ENCODE results near the gene KIF26A. TPM values are rescaled to one million over a fixed set of nuclear protein-coding genes. Genes with fewer than 3 reads are reported as not detected.

Gene KIF26A
- total RNA-seq, 1 experiment from 2014 or later, result 1.4 TPM

DNA sequence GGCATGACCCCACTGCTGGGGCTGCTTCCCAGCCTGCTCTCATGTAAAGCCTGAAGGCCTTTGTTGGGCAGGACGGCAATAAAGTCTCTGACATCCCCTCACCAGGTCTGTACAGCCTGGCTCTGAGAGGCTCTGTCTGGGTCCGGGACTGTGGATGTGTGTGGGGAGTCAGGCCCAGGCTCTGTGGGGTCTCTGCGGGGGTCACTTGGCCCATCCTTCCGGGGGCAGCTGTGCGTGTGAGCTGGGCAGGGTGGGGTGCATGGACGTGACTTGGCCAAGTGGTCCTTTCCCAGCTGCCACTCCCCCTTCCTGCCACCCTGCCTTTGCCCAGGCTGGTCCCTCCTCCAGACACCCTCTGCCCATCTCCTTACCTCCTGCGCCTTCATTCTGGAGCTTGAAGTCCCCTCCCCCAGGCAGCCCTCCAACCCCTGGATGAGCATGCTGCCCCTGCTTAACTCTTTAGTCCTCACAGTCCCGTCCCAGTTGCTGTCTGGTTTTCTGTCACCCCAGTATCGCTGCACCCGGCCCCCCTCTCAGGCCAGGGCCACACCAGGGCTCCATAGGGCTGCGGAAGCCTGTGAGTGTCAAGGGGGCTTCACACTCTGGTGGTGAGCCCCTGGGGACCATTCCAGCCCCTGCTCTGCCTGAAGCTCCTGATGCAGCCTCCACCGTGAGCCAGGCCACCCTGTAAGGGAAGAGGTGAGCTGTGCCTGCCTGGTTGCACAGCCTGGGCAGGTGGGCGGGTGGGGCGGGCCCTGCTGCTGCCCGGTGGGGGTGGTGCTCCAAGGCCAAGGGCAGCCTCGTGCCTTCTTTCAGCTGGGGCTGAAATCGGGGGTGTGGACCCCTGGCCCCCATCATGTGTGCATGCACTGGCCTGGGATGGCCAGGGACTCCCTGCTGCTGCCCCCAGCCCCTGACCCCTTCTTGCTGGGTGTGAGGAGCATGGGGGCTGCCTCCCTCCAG is 25.5 kb upstream of the KIF26A start:
- DNase-seq (ENCODE audit: low read depth), result no peak

DNA sequence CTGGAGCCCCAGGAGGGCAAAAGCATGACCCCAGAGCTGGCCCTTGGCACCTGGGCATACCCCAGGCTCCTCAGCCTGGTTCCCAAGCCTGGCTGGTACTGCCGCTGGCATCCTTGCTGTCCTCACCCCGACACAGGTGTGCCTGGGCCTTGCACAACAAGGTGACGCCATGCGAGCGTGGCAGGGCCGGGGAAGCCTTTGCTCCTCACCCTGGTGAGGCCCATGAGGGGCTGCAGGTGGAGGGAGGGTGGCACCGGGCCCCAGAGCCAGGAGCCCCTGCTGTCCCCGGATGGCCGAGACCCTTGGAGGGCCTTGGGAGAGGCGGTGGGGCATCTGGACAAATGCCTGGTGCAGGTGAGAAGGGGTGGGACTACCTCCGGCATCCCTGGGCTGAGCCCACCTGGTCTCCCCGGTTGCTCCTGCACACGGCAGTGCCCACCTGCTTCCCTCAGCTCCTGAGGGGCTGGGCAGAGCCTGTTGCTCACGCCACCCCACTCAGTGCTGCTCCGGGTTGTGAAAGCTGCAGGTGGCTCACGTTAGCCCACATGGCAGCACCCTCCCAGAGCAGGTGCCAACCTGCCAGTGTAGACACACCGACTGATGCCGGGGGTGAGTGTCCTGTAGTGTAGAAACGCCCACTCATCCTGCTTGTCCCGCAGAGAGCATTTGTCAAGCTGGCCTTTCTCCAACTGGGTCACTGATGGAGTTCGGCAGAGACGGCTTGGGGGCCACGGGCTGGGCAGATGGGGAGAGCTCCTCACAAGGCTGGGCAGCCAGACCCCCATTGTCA is 24.6 kb upstream of the KIF26A start:
- DNase-seq (ENCODE audit: low read depth), result no peak

DNA sequence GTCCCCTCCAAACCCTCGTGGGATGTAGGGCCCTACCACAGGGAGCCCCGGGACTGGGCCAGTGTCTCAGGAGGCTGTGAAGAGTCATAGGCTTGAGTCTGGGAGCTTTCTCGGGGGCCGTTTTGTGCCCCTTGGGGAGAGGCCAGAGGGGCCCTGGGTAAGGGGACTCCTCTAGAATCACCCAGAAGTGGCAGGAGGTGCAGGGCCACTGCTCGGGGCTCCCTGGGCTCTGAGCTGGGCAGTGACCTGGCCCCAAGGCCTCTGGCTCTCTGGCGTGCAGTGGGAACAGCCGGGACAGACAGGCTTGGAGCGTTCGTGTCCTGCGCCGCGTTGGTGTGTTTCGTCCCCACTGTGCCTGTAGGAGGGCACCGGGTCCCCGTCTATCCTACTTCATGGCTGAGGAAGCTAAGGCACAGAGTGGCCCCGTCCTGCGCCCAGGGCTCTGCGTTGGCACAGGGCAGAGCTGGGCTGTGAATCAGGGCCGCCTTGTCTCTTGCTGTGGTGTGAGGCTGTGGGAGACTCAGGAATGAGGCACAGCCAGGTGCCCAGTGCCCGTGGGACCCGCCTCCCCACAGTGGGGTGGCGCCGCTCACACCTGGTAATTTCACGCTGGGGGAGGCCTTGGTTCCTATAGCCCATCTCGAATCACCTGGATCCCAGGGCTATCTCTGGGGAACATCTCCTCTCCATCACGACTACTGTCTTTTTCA is 23.8 kb upstream of the KIF26A start:
- no peak for DNase-seq (ENCODE audit: low read depth)

DNA sequence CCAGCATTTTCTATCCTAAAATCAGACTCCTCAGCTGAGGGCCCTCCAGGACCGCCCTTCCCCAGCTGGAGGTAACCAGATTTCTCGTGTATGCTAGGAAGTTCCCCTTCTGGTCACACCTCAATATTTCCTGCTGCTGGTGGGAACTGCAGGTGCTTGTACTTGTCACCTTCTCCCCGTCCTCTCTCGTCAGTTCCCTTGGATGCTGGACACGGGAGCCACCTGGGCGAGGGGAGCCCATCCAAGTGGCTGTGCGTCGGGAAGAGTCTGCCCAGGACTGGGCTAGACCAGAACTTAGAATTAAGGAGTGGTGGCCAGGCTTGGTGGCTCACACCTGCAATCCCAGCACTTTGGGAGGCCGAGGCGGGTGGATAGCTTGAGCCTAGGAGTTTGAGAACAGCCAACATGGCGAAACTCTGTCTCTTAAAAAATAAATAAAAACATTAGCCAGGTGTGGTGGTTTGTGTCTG is 23.2 kb upstream of the KIF26A start:
- no peak for DNase-seq (ENCODE audit: low read depth)

DNA sequence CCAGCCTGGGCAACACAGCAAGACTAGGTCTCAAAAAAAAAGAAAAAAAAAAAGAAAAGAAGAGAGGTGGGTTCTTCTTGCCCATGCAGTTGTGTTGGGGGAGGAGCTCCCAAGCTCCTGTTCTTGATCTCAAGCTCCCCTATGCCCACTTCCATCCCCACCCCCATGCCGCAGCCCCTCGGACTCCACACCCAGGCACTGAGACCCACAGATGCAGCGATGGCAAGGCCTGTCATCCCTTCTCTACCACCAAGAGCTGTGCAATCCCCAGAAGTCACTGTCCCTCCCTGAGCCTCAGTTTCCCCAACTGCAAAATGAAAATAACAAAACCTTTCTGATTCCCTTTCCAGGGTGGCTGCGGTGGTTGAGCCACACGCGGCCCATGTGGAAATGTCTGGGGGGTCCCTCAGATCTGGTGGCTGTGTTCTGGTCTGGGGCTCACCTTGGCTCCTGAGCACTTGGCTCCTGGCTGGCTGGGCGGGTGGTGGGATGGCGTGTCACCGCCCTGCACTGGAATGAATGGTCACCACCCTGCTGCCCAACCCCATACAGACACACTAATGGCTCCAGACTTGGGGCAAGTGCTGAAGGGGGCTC is 22.6 kb upstream of the KIF26A start:
- no peak for DNase-seq (ENCODE audit: low read depth)

DNA sequence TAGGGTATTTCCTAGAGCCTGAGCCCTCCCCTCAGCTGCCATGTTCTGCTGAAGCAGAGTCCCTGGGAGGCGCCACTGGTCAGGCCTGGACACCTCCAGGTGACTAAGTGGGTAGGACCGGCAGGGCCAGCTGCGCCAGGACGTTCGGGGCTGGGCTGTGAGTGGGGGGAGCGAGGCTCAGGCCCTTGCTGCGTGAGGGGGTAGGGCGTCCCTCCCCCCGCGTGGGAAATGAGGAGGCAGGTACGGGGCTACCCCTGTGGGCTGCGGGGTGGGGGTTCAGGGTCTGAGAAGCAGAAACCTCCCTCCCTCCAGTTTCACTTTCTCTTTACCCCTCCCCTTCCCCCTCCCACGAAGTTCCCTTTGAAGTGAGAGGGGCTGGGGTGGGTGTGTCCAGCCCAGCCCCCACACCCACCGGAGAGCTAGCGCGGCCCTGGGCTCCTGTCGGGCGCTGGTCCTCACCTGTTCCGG is 22.1 kb upstream of the KIF26A start:
- no peak for DNase-seq (ENCODE audit: low read depth)

DNA sequence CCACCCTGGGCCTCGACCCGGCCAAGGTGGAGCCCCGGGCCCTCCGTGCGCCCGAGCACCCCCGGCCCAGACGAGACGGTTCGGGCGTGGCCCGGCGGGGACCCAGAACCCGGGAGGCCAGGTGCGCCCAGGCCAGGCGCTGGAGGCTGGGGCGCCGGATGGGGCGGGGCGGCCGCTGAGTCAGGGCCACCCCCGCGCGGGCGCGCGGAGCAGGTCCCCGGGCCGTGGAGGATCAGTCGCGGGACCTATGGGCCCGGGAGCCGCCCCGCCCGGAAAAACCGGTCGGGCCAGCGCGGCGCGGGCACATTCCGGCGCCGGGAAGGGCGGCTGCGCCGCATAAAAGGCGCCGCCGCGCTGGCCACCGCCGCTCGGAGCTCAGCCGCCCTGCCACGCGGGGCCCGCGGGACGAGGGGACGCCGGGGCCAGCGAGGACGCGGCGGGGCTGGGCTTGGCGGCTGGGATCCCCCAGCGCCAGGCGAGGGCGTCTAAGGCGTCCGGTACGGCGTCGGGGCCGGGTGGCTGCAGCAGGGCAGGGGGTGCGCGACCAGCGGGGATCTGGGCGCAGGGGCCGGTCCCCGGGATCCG is 21.5 kb upstream of the KIF26A start:
- DNase-seq (ENCODE audit: low read depth), result no peak

DNA sequence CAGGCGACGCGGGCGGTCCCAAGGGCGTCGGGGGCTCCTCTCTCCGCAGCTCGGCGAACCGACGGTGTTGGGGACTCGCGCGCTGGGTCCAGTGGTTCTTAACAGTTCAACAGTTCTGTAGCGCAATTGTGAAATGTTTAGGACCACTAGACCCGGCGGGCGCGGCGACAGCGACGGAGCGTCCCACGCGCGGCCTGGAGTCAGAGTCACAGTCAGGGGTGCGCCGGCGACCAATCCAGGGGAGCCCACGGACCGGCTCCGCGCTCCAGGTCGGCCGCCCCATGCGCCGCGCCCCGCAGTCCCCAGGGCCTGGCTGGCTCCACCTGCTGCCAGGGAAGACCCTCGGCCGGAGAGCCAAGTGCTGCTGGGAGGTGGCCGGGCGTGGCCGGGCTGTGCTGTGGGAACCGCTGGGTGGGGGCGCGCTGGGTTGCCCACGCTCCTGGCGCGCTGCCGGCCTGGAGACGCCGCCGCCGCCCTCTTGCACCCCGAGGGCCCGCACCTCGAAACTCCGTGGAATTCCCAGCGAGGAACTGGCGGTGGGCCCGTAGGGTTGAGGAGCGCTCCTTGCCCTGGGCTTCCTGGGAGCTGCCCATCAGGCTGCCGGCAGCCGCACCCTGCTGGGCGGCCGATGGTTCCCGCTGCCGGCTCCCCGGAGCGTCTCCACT is 20.9 kb upstream of the KIF26A start:
- no peak for DNase-seq (ENCODE audit: low read depth)

DNA sequence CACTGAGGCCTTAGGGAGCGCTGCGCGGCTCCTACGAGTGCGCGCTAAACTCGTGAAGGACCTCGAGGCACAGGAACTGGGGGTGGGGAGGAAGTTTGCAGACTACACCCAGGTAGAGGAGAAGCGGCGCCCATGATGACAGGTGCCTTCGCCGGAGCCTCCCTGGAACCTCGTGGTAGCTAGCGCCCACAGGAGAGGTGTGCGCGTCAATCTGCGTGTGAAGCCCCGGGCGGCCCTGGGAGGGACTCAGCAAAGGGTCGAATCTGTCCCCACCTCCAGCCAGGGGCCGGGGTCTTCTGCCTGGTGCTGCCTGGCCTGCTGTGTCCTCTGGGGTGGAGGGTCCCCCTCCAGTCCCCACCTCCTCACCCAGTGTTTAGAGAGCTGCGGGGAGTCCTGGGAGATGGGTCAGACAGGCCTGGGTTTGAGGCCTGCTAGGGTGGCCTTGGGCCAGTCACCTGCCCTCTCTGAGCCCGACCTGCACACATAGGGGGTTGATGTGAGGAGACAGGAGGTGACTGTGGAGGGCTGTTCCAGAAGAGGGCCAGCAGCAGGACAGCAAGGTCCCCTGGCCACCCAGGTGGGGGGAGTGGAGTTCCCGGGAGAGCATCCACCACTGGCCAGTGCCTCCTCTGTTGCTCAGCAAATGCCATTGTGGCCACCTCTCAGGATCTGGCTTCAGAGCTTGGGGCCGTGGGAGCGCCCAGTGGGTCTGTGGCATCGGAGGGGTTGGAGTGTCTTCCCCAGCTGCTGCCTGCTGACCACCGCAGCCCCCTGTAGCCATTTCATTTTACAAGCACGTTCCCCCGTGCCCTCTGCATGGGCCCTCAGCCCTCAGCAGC is 20.2 kb upstream of the KIF26A start:
- DNase-seq (ENCODE audit: low read depth), result no peak

DNA sequence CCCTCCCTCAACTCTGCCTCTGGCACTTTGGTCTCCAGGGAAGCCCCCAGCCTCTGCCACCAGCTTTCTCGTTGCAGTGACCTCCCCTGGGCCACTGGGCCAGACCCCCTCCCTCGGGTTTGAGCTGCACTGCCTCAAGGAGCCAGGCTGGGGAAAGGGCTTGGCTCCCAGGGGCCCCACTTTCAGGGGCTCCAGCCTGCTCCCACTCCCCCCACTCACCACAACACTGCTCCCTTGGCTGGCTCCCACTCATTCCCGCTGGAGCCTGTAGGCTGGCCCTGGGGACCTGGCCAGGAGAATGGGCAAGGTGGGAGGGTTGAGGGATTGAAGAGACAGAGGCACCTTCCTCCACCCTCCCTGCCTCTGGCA is 19.3 kb upstream of the KIF26A start:
- no peak for DNase-seq (ENCODE audit: low read depth)

DNA sequence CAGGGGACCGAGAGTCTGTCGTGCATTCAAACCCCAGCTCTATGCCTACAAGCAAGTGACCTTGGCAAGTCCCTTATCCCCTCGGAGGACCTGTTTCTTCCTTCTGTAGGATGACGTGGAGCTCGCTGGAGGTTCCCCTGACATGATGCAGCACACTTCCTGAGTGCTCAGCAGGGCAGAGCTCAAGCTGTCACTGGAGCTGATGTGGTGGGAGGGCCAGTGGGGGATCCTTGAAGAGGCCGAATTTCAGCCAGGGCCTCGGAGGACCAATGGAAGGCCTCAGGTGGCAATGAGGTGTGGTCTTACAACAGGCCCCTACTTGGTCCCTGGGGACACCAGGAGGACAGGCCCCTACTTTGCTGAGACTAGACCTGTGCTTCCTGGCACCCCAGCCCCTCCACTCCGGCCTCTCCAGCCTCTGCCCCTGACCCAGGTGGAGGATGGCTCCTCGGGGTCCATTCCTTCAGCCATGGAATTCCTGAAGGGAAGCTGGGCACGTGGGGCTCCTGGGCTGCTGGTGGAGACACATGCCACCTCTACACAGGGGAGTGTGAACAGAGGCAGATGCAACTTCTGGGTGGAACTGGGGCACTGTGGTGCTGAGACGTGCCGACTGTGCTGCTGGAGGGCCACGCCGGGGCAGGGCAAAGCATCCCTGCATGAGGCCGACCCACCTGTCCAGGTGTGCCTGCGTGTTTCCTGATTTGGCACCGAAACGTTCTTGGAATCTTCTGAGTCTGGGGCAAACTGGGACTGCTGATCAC is 18.7 kb upstream of the KIF26A start:
- DNase-seq (ENCODE audit: low read depth), result no peak

DNA sequence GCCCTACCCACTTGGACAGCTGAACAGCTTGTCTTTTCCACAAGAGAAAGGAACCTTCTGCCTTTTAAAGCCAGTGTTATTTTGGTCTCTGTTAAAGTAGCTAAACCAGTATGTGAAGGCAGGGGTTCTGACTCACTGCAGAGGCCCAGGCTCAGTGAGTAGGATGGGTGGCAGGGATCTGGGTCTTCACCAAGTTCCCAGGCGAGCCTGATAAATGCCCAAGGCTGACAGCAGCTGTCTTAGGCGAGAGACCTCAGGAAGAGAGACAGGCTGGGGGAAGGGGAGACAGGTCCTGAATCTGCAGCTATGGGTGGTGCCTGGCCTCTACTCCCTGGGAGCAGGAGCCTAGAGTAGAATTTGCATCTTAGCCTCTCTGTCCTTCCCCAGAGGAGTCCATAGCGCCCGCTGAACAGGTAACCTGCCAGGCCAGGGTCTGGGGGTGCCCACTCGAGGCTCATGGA is 18.1 kb upstream of the KIF26A start:
- DNase-seq (ENCODE audit: low read depth), result no peak

DNA sequence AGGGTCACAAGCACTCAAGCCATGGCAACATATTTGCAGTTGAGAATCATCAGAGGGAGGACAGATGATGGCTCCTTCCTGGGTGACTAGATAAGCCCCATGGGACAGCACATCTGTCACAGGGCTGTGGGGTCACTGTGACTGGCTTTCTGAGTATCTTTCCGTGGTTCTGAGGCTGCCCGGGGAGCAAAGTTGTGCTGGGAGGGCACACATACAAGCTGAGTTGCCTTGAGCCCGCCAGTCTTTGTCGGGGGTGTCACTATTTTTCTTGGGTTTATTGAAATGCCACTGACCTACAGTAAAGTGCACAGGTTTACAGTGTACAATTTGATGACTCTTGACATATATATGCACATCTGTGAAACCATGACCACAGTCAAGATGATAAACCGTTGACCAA is 17.2 kb upstream of the KIF26A start:
- no peak for DNase-seq (ENCODE audit: low read depth)

DNA sequence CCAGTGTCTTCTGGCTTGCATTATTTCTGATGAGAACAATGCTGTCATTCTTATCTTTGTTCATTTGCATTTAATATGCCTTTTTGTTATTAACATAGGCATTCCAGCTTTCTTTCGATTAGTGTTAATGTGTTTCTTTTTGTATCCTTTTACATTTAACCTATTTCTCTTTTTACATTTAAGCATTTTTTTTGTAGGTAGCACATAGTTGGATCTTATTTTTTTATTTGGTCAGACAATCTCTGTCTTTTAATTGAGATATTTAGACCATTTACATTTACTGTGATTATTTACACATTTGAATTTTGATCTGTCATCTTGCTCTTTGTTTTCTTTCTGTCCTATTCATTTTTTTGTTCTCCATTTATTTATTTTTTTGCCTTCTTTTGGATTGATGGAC is 14.5 kb upstream of the KIF26A start:
- DNase-seq (ENCODE audit: low read depth), result no peak

DNA sequence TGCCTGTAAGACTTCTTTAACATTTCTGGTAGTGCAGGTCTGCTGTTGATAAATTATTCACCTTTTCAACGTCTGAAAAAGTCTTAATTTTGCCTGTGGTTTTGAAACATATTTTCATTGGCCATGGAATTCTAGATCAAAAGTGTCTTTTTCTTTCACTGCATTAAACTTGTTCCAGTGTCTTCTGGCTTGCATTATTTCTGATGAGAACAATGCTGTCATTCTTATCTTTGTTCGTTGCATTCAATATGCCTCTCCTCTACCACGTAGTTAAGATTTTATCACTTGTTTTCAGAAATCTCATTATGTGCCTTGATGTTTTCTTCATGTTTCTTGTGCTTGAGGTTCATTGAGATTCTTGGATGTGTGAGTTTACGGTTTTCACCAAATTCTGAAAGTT is 13.4 kb upstream of the KIF26A start:
- DNase-seq (ENCODE audit: low read depth), result no peak

DNA sequence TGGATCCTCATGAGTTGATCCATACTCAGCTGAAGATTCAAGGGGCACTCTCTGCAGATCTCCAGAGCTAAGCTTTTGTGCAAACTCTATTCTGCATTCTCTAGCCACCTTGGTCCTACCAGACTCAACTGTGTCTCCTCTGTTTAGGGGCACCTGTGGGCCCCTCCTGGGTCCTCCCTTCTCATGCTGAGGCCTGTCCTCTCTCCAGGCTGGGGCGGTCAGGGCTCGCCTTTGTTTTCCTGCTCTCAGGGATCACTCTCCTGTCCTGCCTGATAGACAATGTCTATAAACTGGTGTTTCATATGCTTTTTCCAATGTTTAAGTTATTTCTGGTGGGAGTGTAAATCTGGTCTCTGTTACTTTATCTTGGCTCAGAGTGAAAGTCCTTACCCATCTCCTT is 11.6 kb upstream of the KIF26A start:
- DNase-seq (ENCODE audit: low read depth), result no peak

DNA sequence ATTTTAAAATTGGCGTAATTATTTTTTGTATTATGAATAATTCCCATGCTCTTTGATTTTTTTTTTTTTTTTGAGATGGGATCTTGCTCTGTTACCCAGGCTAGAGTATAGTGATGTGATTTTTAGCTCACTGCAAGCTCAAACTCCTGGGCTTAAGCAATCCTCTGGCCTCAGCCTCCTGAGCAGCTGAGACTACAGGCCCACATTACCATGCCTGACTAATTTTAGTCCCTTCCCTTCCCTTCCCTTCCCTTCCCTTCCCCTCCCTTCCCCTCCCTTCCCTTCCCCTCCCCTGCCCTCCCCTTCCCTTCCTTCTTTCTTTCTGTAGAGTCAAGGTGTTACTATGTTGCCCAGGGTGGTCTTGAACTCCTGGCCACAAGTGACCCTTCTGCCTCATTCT is 9.4 kb upstream of the KIF26A start:
- no peak for DNase-seq (ENCODE audit: low read depth)

DNA sequence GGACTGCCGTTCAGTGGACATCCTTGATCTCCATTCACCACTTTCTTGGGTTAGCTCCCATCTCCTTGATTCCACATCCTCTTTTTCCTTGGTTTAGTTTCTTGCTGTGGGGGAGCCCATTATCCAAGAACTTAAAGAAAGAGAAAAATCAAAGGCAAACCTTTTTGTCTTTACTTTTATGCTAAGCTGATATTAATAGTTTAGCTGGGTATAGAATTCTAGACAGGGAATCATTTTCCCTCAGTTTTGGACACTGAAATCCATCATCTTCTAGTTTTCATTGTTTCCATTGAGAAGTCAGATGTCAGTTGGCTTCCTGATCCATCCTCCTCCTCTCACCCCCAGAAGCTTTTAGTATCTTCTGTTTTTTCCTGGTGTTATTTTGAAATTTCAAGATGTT is 8.8 kb upstream of the KIF26A start:
- DNase-seq (ENCODE audit: low read depth), result no peak

All from HT1080 (cell line).